Effector memory CD8-positive, alpha-beta T cell (primary cell): ENCODE data around the gene TRAP1.

ENCODE experiments used
- ATAC-seq: fragments of 150-1000 bp; cut with Tn5 transposase; replicated peaks from 2 replicates; pipeline ENCODE4 v1.10.0; 2021; ENCODE audit warnings: mild to moderate bottlenecking, moderate library complexity
- DNase-seq, 3 experiments: peaks; one replicate each; pipeline ENCODE4 v3.0.0; 2021
- H3K27ac Mint-ChIP-seq, 2 donors: one replicate each; pipeline ENCODE4 v1.8.0; 2022; ENCODE audit warnings: mild to moderate bottlenecking in 2 of 2, mixed read lengths in 2 of 2, moderate library complexity in 2 of 2
- H3K27me3 Mint-ChIP-seq, 2 donors: one replicate each; pipeline ENCODE4 v1.8.0; 2022; ENCODE audit warnings: mixed read lengths in 2 of 2
- H3K36me3 Mint-ChIP-seq: one replicate; pipeline ENCODE4 v1.8.0; 2022; ENCODE audit warnings: mild to moderate bottlenecking, moderate library complexity, mixed read lengths; ENCODE audit not compliant: insufficient read depth
- H3K4me1 Mint-ChIP-seq, 2 donors: one replicate each; pipeline ENCODE4 v1.8.0; 2022; ENCODE audit warnings: low read depth in 2 of 2, mixed read lengths in 2 of 2
- H3K4me3 Mint-ChIP-seq, 2 donors: one replicate each; pipeline ENCODE4 v1.8.0; 2022; ENCODE audit warnings: mild to moderate bottlenecking in 2 of 2, mixed read lengths in 2 of 2, moderate library complexity in 2 of 2
- H3K9me3 Mint-ChIP-seq, 2 donors: one replicate each; pipeline ENCODE4 v1.8.0; 2022; ENCODE audit warnings: mixed read lengths in 2 of 2

TRAP1 gene

GRCh38 chr16:3731126-3731935, 14.0 kb upstream of the TRAP1 start:
- H3K9me3 Mint-ChIP-seq, result no peaks in the 10 kb centered on the region
- H3K36me3 Mint-ChIP-seq, result peaks cover 86% of the 10 kb centered on the region
- H3K27ac Mint-ChIP-seq, result no peak overlapping the region
- H3K27me3 Mint-ChIP-seq, result no peaks in the 10 kb centered on the region
- no peak for ATAC-seq
- H3K4me3 Mint-ChIP-seq, result no peak overlapping the region
- no peak for DNase-seq
- H3K4me1 Mint-ChIP-seq, result peaks cover 3 to 12% of the 10 kb centered on the region in 2 donors

GRCh38 chr16:3730161-3731125, 13.1 kb upstream of the TRAP1 start:
- Mint-ChIP-seq H3K4me1 (peaks cover 0 to 7% of the 10 kb centered on the region in 2 donors), H3K36me3 (peaks cover 85% of the 10 kb centered on the region), H3K9me3 (no peaks in the 10 kb centered on the region), H3K27me3 (no peaks in the 10 kb centered on the region), H3K4me3 (no peak overlapping the region), H3K27ac (no peak overlapping the region)
- no peak for DNase-seq
- ATAC-seq, result no peak

GRCh38 chr16:3729161-3730112, 12.1 kb upstream of the TRAP1 start:
- DNase-seq (no peak), ATAC-seq (no peak)
- peaks cover 0 to 10% of the 10 kb centered on the region in 2 donors for H3K4me1 Mint-ChIP-seq
- no peak overlapping the region for H3K4me3 Mint-ChIP-seq
- H3K27me3 Mint-ChIP-seq, result no peaks in the 10 kb centered on the region
- H3K36me3 Mint-ChIP-seq, result peaks cover 84% of the 10 kb centered on the region
- no peaks in the 10 kb centered on the region for H3K9me3 Mint-ChIP-seq
- H3K27ac Mint-ChIP-seq, result peak overlapping the region in 1 of 2 donors; percentile 35

- Mint-ChIP-seq H3K4me3 (no peak overlapping the region), H3K4me1 (peaks cover 0 to 10% of the 10 kb centered on the region in 2 donors), H3K27ac (no peak overlapping the region), H3K27me3 (no peaks in the 10 kb centered on the region), H3K9me3 (no peaks in the 10 kb centered on the region), H3K36me3 (peaks cover 76% of the 10 kb centered on the region)
- no peak for ATAC-seq
- DNase-seq, result no peak
Observed at GRCh38 chr16:3728424-3729160, 11.3 kb upstream of the TRAP1 start.

- Mint-ChIP-seq H3K27me3 (no peaks in the 10 kb centered on the region), H3K36me3 (peaks cover 69% of the 10 kb centered on the region), H3K27ac (peak overlapping the region in 1 of 2 donors; percentile 63), H3K4me3 (no peak overlapping the region), H3K9me3 (no peaks in the 10 kb centered on the region), H3K4me1 (peaks cover 0 to 10% of the 10 kb centered on the region in 2 donors)
- DNase-seq (no peak), ATAC-seq (no peak)
Observed at GRCh38 chr16:3727806-3728381, 10.6 kb upstream of the TRAP1 start.

GRCh38 chr16:3726021-3726687, 8.8 kb upstream of the TRAP1 start:
- no peaks in the 10 kb centered on the region for H3K9me3 Mint-ChIP-seq
- no peak for DNase-seq
- H3K4me3 Mint-ChIP-seq, result no peak overlapping the region
- H3K36me3 Mint-ChIP-seq, result peaks cover 54% of the 10 kb centered on the region
- H3K27ac Mint-ChIP-seq, result peak overlapping the region in 1 of 2 donors; percentile 79
- no peaks in the 10 kb centered on the region for H3K27me3 Mint-ChIP-seq
- no peak for ATAC-seq
- H3K4me1 Mint-ChIP-seq, result peaks cover 0 to 10% of the 10 kb centered on the region in 2 donors

DNA sequence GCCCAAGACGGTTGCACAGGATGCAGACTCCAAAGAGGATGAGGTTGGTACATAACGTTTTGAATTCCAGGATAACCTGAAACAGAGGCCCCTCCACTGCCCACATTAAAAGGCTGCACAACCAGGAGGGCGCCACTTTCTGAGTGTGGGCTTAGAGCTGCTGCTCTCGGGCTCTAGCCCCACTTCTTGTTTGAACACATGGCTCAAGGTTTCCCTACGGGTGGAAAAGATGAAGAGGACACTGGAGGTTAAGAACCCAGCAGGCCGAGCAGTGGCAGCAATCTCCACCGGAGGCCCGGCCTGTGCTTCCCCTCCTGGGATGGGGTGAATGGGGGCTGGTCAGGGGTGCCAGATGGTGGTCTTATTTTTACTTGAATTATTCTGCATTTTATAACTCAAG, 8.0 kb upstream of the TRAP1 start:
- H3K4me3 Mint-ChIP-seq, result no peak overlapping the region
- DNase-seq, result no peak
- H3K27me3 Mint-ChIP-seq, result no peaks in the 10 kb centered on the region
- no peak for ATAC-seq
- no peaks in the 10 kb centered on the region for H3K9me3 Mint-ChIP-seq
- H3K36me3 Mint-ChIP-seq, result peaks cover 48% of the 10 kb centered on the region
- H3K27ac Mint-ChIP-seq, result peak overlapping the region in 1 of 2 donors; percentile 79
- peaks cover 0 to 9% of the 10 kb centered on the region in 2 donors for H3K4me1 Mint-ChIP-seq

DNA sequence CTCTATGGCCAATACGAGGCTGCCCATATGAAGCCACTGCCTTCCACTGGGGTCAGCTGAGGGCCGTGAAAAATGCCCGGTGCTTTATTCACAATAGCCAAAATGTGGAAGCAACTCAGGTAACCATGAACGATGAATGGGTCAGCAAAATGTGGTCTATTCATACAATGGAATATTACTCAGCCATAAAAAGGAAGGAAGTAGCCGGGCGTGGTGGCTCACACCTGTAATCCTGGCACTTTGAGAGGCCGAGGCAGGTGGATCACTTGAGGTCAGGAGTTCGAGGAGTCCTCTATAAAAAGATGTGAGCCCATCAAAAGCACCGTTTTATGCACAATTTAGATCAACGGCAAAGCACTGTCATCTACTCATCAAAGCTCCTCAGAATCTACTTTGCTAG, 5.2 kb upstream of the TRAP1 start:
- H3K27me3 Mint-ChIP-seq, result no peaks in the 10 kb centered on the region
- no peak for ATAC-seq
- H3K27ac Mint-ChIP-seq, result no peak overlapping the region
- H3K9me3 Mint-ChIP-seq, result no peaks in the 10 kb centered on the region
- peaks cover 27% of the 10 kb centered on the region for H3K36me3 Mint-ChIP-seq
- H3K4me3 Mint-ChIP-seq, result no peak overlapping the region
- no peak for DNase-seq
- peaks cover 5 to 9% of the 10 kb centered on the region in 2 donors for H3K4me1 Mint-ChIP-seq

DNA sequence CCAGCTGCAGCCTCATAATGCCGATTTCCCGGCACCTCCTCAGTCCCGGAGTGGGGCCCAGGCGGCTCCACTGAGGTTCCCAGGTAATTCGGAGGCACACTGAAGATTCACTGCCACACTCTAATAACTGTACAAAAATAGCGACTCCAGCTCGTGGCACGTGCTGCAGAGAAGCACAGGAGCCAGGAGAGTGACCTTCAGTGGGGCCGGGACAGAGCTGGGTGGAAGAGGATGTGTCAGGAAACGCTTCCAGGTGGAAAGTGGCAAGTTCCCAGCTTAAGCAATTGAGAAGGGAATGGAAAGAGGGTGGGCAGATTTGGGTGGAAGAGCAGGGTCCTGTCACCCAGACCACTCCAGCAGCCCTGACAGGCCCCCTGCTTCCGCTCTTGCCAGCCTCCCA, 3.1 kb upstream of the TRAP1 start:
- peaks cover 18% of the 10 kb centered on the region for H3K36me3 Mint-ChIP-seq
- no peak overlapping the region for H3K4me3 Mint-ChIP-seq
- H3K9me3 Mint-ChIP-seq, result no peaks in the 10 kb centered on the region
- ATAC-seq (no peak), DNase-seq (no peak)
- H3K27ac Mint-ChIP-seq, result peak overlapping the region in 1 of 2 donors; percentile 25
- H3K27me3 Mint-ChIP-seq, result no peaks in the 10 kb centered on the region
- H3K4me1 Mint-ChIP-seq, result peaks cover 13% of the 10 kb centered on the region in 2 donors

DNA sequence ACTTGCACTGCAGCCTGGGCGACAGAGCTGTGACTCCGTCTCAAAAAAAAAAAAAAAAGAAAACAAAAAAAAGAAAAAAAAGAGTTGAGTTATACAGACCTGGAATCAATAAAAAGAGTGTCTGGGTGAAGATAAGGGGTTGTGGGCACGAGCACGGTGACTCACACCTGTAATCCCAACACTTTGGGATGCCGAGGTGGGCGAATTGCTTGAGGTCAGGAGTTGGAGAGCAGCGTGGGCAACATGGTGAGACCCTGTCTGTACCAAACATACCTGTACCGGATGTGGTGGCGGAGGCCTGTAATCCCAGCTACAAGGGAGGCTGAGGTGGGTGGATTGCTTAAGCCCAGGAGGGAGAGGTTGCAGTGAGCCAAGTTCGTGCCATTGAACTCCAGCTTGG, 1.3 kb upstream of the TRAP1 start:
- ATAC-seq (no peak), DNase-seq (no peak)
- Mint-ChIP-seq H3K27ac (peak overlapping the region; percentile 75 to 82), H3K9me3 (no peaks in the 10 kb centered on the region), H3K4me1 (peaks cover 17 to 18% of the 10 kb centered on the region in 2 donors), H3K27me3 (no peaks in the 10 kb centered on the region), H3K4me3 (peak overlapping the region in 1 of 2 donors; percentile 86), H3K36me3 (peaks cover 11% of the 10 kb centered on the region)

DNA sequence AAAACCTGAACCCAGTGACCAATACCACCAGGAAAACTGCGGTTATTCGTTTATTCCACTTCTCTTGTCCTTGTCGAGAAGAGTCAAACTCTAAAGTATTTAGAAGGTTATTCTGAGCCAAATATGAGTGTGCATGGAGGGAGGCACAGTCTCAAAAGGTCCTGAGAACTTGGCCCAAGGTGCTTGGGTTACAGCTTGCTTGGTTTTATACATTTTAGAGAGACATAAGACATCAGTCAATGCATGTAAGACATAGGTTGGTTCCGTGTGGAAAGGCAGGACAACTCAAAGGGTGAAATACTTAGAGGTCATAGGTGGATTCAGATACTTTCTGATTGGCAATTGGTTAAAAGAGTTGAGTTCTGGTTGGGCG, 681 bp upstream of the TRAP1 start:
- H3K36me3 Mint-ChIP-seq, result peaks cover 12% of the 10 kb centered on the region
- no peak for ATAC-seq
- DNase-seq, result no peak

More for the DNA sequence above, 681 bp upstream of the TRAP1 start:
- Mint-ChIP-seq H3K9me3 (no peaks in the 10 kb centered on the region), H3K4me3 (peak overlapping the region; percentile 86 to 88), H3K4me1 (peaks cover 18 to 24% of the 10 kb centered on the region in 2 donors), H3K27me3 (no peaks in the 10 kb centered on the region), H3K27ac (peak overlapping the region; percentile 75 to 82)
